K562 (cell line): Measurements from ENCODE around the gene CCDC87. TPM values are rescaled to one million over a fixed set of nuclear protein-coding genes. Genes with fewer than 3 reads are reported as not detected.

Source experiments
- BRD9 ChIP-seq: fragments of 450-650 bp; IDR thresholded peaks from 2 replicates; pipeline ENCODE4 v1.6.1; 2018; ENCODE audit warnings: low read depth; ENCODE audit not compliant: partially characterized antibody
- CBX5 ChIP-seq: IDR thresholded peaks from 2 replicates; pipeline ENCODE4 v1.6.1; 2014; ENCODE audit warnings: low read depth, borderline replicate concordance
- EGR1 ChIP-seq: fragments of 450-650 bp; conservative IDR thresholded peaks from 2 replicates; pipeline ENCODE4 v1.6.1; 2017; ENCODE audit warnings: mild to moderate bottlenecking
- HMG20A ChIP-seq: fragments of 450-650 bp; formaldehyde crosslinking; conservative IDR thresholded peaks from 2 replicates; pipeline ENCODE4 v1.4.0; 2020; ENCODE audit warnings: mild to moderate bottlenecking, mixed read lengths
- IRF2 ChIP-seq: sonication (generic); formaldehyde crosslinking; IDR thresholded peaks from 2 replicates; pipeline ENCODE4 v1.8.1; 2022; ENCODE audit warnings: mild to moderate bottlenecking, missing genetic modification reagents
- NCOR1 ChIP-seq: fragments of 450-650 bp; IDR thresholded peaks from 2 replicates; pipeline ENCODE4 v1.6.1; 2016; ENCODE audit warnings: mild to moderate bottlenecking, moderate library complexity
- NR2C1 ChIP-seq, 2 experiments: fragments of 450-650 bp; IDR thresholded peaks; 2 replicates each; pipeline ENCODE4 v1.6.1; 2017; ENCODE audit warnings: mild to moderate bottlenecking in 2 of 2, antibody characterized with exemption in 1 of 2, inconsistent platforms in 1 of 2, missing compliant biosample characterization in 1 of 2, missing genetic modification characterization in 1 of 2
- polyA plus RNA-seq, 8 experiments: library from polyadenylated mRNA; depleted of rRNA in 4 of 8; stranded (reverse) in 5 of 8; unstranded in 3 of 8; fragments of >200 nt; fragmentation: Nextera tagmentation in 2 of 8; fragmentation: Illumina TruSeq in 1 of 8; extraction: Ambion mirVana in 2 of 8; extraction: Trizol in 1 of 8; gene quantifications; 2 replicates each; pipeline versions ENCODE4 v1.2.1 to v1.2.3, GENCODE V29; 2011 to 2014; ENCODE audit warnings: inconsistent platforms in 1 of 8, missing spikeins in 1 of 8
- total RNA-seq, 7 experiments: library from RNA; depleted of rRNA in 6 of 7; stranded (reverse); fragments of >200 nt in 6 of 7; fragmentation: Illumina TruSeq in 2 of 7; extraction: Trizol in 2 of 7; gene quantifications; 2 replicates each; pipeline versions ENCODE4 v1.2.1 to v1.2.3, GENCODE V29; 2011 to 2021; ENCODE audit warnings: low replicate concordance in 1 of 7
- TF ChIP-seq, protein P1 (sequence below), 2 experiments: fragments of 450-650 bp; IDR thresholded peaks; 2 replicates each; pipeline ENCODE4 v1.6.1; 2016; ENCODE audit warnings: mild to moderate bottlenecking in 2 of 2, borderline replicate concordance in 1 of 2, low read depth in 1 of 2, moderate library complexity in 1 of 2
- TF ChIP-seq, protein P2 (sequence below), 2 experiments: IDR thresholded peaks in 1 of 2; conservative IDR thresholded peaks in 1 of 2; 2 replicates each; pipeline ENCODE4 v1.6.1; 2016; ENCODE audit warnings: low read depth in 2 of 2, mild to moderate bottlenecking in 1 of 2, missing compliant biosample characterization in 1 of 2, missing genetic modification characterization in 1 of 2, moderate library complexity in 1 of 2
- TF ChIP-seq, protein P3 (sequence below): fragments of 250-450 bp; sonication (Bioruptor Pico); IDR thresholded peaks from 2 replicates; pipeline ENCODE4 v1.5.0; 2020; ENCODE audit warnings: mild to moderate bottlenecking, borderline replicate concordance
- TF ChIP-seq, protein P4 (sequence below): fragments of 450-650 bp; formaldehyde crosslinking; IDR thresholded peaks from 2 replicates; pipeline ENCODE4 v1.4.0; 2020; ENCODE audit warnings: mild to moderate bottlenecking, moderate library complexity

The CCDC87 gene
- total and polyA plus RNA-seq, 9 of the 15 experiments (the other 6 are each of a cell fraction or from before 2014, with no cell fraction given) = 0.03 to 0.44 (median 0.15) TPM; not detected in 1

DNA sequence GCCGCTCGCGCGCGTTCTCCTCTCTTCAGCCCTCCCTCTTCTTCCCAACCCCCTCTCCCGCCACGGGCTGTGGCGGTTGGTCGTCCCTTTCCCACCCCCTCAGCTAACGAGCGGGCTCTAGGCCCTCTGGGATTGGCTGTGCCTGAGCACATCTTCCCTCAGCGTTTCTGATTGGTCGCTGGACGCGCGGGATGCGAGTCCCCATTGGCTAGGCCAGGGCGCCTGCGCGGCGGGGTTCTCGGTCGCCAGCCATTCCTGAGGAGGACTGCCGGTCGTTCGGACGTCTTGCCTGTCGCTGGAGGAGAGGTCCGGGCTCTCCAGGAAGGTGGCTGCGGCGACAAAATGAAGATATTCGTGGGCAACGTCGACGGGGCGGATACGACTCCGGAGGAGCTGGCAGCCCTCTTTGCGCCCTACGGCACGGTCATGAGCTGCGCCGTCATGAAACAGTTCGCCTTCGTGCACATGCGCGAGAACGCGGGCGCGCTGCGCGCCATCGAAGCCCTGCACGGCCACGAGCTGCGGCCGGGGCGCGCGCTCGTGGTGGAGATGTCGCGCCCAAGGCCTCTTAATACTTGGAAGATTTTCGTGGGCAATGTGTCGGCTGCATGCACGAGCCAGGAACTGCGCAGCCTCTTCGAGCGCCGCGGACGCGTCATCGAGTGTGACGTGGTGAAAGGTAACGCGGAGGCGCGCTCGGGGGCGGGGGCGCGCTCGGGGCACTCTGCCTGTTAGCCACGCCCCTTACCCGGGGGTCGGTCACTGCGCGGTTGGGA, 23.7 kb upstream of the CCDC87 start, which contains the start of gene RBM14 (continued):
- TF ChIP-seq, protein P1, sequence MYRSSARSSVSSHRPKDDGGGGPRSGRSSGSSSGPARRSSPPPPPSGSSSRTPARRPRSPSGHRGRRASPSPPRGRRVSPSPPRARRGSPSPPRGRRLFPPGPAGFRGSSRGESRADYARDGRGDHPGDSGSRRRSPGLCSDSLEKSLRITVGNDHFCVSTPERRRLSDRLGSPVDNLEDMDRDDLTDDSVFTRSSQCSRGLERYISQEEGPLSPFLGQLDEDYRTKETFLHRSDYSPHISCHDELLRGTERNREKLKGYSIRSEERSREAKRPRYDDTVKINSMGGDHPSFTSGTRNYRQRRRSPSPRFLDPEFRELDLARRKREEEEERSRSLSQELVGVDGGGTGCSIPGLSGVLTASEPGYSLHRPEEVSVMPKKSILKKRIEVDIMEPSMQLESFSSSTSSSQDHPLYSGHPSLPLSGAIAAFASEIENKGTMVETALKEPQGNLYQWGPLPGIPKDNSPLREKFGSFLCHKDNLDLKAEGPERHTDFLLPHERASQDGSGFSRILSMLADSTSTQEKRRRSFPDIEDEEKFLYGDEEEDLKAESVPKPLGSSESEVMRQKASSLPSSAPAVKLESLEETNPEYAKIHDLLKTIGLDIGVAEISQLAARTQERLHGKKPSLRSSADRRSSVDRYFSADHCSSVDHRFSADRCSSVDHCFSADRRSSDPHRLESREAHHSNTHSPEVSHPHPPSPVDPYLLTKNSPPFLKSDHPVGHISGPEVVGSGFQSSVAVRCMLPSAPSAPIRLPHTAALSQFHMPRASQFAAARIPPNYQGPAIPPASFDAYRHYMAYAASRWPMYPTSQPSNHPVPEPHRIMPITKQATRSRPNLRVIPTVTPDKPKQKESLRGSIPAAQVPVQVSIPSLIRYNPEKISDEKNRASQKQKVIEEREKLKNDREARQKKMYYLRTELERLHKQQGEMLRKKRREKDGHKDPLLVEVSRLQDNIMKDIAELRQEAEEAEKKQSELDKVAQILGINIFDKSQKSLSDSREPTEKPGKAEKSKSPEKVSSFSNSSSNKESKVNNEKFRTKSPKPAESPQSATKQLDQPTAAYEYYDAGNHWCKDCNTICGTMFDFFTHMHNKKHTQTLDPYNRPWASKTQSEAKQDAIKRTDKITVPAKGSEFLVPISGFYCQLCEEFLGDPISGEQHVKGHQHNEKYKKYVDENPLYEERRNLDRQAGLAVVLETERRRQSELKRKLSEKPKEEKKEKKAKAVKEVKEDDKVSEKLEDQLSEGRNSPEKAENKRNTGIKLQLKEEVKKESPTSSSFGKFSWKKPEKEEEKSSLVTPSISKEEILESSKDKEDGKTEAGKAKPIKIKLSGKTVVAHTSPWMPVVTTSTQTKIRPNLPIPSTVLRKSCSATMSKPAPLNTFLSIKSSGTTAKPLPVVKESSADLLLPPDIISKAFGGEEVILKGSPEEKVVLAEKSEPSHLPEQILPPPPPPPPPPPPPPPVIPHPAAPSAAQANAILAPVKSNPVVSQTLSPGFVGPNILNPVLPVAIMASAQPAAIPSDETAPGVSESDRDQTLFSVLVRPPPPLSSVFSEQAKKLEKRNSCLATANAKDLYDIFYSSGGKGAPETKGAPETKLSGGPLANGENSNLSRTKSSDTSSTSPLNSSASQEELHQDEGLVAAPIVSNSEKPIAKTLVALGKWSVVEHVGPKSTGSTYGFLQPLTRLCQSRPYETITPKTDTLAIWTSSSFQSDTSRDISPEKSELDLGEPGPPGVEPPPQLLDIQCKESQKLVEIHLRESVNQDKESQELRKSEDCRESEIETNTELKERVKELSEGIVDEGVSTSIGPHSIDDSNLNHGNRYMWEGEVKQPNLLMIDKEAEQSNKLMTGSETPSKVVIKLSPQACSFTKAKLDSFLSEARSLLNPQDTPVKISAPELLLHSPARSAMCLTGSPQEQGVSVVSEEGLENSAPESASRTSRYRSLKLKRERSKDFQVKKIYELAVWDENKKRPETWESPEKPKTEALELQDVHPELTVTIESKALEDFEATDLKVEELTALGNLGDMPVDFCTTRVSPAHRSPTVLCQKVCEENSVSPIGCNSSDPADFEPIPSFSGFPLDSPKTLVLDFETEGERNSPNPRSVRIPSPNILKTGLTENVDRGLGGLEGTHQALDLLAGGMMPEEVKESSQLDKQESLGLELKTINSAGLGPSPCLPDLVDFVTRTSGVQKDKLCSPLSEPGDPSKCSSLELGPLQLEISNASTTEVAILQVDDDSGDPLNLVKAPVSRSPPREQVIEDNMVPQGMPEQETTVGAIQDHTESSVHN (IDR thresholded peaks at IDR 0.05; ENCODE audit: borderline replicate concordance in 1 of 2, low read depth in 1 of 2) = no peak
- TF ChIP-seq BRD9 = no peak
- TF ChIP-seq EGR1 = peak; percentile 81
- TF ChIP-seq, protein P2, sequence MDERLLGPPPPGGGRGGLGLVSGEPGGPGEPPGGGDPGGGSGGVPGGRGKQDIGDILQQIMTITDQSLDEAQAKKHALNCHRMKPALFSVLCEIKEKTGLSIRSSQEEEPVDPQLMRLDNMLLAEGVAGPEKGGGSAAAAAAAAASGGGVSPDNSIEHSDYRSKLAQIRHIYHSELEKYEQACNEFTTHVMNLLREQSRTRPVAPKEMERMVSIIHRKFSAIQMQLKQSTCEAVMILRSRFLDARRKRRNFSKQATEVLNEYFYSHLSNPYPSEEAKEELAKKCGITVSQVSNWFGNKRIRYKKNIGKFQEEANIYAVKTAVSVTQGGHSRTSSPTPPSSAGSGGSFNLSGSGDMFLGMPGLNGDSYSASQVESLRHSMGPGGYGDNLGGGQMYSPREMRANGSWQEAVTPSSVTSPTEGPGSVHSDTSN (CRISPR knock-in tag; IDR thresholded peaks at IDR 0.05; ENCODE audit: low read depth) = no peak
- TF ChIP-seq, protein P2 (tag; conservative IDR thresholded peaks at IDR 0.05; ENCODE audit: low read depth) = peak; percentile 24; the same call in 1 of the 2 replicates
- TF ChIP-seq NR2C1 (IDR thresholded peaks at IDR 0.05) = no peak
- no peak for TF ChIP-seq NR2C1 (tag; IDR thresholded peaks at IDR 0.05)
- TF ChIP-seq CBX5 = no peak
- no peak for TF ChIP-seq HMG20A (CRISPR knock-in tag)
- no peak for TF ChIP-seq IRF2 (CRISPR knock-in tag)
- TF ChIP-seq, protein P3, sequence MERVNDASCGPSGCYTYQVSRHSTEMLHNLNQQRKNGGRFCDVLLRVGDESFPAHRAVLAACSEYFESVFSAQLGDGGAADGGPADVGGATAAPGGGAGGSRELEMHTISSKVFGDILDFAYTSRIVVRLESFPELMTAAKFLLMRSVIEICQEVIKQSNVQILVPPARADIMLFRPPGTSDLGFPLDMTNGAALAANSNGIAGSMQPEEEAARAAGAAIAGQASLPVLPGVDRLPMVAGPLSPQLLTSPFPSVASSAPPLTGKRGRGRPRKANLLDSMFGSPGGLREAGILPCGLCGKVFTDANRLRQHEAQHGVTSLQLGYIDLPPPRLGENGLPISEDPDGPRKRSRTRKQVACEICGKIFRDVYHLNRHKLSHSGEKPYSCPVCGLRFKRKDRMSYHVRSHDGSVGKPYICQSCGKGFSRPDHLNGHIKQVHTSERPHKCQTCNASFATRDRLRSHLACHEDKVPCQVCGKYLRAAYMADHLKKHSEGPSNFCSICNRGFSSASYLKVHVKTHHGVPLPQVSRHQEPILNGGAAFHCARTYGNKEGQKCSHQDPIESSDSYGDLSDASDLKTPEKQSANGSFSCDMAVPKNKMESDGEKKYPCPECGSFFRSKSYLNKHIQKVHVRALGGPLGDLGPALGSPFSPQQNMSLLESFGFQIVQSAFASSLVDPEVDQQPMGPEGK = no peak
- peak; percentile 59 for TF ChIP-seq NCOR1
- TF ChIP-seq, protein P4, sequence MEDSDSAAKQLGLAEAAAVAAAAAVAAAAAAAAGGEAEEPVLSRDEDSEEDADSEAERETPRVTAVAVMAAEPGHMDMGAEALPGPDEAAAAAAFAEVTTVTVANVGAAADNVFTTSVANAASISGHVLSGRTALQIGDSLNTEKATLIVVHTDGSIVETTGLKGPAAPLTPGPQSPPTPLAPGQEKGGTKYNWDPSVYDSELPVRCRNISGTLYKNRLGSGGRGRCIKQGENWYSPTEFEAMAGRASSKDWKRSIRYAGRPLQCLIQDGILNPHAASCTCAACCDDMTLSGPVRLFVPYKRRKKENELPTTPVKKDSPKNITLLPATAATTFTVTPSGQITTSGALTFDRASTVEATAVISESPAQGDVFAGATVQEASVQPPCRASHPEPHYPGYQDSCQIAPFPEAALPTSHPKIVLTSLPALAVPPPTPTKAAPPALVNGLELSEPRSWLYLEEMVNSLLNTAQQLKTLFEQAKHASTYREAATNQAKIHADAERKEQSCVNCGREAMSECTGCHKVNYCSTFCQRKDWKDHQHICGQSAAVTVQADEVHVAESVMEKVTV (CRISPR knock-in tag) = no peak
